ENCODE results near the gene PARD6A.

The PARD6A gene

DNA sequence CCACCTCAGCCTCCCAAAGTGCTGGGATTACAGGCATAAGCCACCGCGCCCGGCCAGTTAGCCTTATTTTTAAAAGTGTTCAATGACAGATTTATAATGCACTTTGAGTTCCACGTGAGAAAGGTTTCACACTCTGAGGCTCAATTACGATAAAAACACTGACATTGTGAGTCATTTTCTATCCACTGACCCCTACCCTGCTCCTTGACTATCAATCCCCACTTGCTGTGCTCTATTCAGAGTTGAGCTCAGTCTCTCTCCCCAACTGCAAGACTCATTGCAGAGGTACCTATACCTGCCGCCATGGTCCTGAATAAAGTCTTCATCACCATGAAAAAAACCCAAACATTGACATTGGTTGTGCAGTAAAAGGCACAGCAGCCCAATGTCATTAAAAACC is 49.8 kb downstream of the PARD6A start:
- TF ChIP-seq, protein P1, sequence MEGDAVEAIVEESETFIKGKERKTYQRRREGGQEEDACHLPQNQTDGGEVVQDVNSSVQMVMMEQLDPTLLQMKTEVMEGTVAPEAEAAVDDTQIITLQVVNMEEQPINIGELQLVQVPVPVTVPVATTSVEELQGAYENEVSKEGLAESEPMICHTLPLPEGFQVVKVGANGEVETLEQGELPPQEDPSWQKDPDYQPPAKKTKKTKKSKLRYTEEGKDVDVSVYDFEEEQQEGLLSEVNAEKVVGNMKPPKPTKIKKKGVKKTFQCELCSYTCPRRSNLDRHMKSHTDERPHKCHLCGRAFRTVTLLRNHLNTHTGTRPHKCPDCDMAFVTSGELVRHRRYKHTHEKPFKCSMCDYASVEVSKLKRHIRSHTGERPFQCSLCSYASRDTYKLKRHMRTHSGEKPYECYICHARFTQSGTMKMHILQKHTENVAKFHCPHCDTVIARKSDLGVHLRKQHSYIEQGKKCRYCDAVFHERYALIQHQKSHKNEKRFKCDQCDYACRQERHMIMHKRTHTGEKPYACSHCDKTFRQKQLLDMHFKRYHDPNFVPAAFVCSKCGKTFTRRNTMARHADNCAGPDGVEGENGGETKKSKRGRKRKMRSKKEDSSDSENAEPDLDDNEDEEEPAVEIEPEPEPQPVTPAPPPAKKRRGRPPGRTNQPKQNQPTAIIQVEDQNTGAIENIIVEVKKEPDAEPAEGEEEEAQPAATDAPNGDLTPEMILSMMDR (IDR thresholded peaks at IDR 0.05; ENCODE audit: extremely low read depth, missing control alignments), result no peak
- no peak for DNase-seq (ENCODE audit: low spot score)
